Epithelial cell of proximal tubule (primary cell): ENCODE measurements around the gene ADAMTS16. TPM values are rescaled to one million over a fixed set of nuclear protein-coding genes. Genes with fewer than 3 reads are reported as not detected.

Experiments
- DNase-seq: peaks from one replicate; pipeline ENCODE4 v3.0.0-alpha.2; 2011; ENCODE audit warnings: low read depth
- H3K4me3 ChIP-seq: 2 replicates; pipeline ENCODE4 v1.5.1; 2011; ENCODE audit warnings: low read depth, mild to moderate bottlenecking, low read length
- total RNA-seq: library from RNA; depleted of rRNA; stranded (reverse); fragments of >200 nt; gene quantifications from 2 replicates; pipeline ENCODE4 v1.2.3, GENCODE V29; 2015
- TF ChIP-seq, protein P1 (sequence below): conservative IDR thresholded peaks from 2 replicates; pipeline ENCODE4 v1.5.1; 2012; ENCODE audit warnings: low read depth, mild to moderate bottlenecking, low read length

ADAMTS16 gene
- total RNA-seq, 1 donor from 2014 or later = under 0.01 TPM

DNA sequence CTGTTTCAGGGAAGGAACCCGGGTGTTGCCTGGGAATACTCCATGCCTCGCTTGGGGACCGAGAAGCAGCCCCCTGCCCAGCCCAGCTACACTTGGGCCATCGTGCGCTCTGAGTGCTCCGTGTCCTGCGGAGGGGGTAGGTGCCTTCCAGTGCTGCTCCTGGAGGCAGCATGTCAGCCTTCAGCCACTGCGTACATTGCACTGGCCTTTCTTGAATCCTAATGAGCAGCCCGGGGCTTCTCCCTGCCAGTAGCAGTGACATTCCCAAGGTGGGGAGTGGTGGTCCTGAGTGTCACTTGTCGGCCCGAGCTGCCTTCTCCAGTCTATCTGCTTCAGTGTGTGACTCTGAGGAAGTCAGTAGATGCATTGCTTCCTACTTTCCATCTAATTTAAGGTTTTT lies 101.9 kb downstream of the ADAMTS16 start:
- no peak overlapping the region for H3K4me3 ChIP-seq
- TF ChIP-seq, protein P1, sequence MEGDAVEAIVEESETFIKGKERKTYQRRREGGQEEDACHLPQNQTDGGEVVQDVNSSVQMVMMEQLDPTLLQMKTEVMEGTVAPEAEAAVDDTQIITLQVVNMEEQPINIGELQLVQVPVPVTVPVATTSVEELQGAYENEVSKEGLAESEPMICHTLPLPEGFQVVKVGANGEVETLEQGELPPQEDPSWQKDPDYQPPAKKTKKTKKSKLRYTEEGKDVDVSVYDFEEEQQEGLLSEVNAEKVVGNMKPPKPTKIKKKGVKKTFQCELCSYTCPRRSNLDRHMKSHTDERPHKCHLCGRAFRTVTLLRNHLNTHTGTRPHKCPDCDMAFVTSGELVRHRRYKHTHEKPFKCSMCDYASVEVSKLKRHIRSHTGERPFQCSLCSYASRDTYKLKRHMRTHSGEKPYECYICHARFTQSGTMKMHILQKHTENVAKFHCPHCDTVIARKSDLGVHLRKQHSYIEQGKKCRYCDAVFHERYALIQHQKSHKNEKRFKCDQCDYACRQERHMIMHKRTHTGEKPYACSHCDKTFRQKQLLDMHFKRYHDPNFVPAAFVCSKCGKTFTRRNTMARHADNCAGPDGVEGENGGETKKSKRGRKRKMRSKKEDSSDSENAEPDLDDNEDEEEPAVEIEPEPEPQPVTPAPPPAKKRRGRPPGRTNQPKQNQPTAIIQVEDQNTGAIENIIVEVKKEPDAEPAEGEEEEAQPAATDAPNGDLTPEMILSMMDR = no peak
- DNase-seq = no peak

DNA sequence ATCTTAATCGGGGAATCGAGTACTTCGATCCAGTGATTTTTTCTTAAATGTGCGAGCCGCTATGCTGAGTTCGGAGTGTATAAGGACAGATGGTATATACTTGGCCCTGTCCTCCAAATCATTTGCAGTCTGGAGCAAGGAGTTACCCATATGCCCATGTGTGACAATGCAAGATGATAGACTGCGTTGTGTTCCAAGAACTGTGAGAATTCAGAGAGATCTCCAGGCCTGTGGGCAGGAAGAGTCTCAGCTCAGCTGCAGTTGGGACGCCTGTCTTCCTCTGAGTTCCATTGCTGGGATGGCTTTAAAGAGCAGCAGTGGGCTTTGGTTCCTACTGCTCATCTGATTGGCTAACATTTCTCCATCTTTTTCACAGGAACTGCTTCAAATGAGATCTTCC lies 106.6 kb downstream of the ADAMTS16 start:
- TF ChIP-seq, protein P1 = no peak
- DNase-seq = no peak
- H3K4me3 ChIP-seq = no peak overlapping the region

DNA sequence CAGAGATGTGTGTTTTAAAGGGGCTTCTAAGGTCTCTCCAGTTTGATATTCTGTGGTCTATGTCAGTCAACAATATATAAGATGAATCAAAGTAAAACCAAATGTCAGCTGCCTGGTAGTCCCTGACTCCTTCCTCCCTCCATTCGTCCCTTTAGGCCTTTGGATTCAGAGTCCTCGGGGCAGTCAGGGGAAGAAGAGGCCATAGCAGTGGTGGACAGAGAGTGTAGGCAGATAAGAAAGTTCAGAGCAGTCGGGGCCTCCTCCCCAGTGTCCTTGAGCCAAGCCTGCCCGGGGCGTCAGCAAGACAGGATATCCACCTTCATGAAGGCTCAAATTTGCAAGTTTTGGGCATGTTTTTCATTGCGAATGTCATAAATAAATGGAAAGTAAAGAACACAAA lies 110.6 kb downstream of the ADAMTS16 start:
- DNase-seq = no peak
- TF ChIP-seq, protein P1 = no peak

DNA sequence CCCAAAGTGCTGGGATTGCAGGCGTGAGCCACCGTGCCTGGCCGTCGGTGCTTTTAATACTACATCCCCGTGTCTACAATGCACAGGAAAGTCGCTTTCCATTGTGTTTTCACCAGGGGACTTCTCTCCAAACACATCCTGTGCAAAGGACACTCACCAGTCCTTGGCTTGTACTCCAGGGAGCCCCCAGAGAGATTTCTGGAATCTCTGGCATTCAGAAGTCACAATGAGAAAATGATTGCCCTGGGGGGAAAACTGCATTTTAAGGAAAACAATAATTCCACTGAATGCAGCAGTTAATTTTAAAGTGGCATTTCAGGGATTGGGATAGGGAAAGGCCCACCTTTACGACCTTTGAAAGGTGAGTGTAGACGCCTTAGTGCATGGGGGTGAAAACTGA lies 112.0 kb downstream of the ADAMTS16 start:
- no peak overlapping the region for H3K4me3 ChIP-seq
- TF ChIP-seq, protein P1 = no peak
- DNase-seq = no peak

More for the DNA sequence above, 110.6 kb downstream of the ADAMTS16 start:
- no peak overlapping the region for H3K4me3 ChIP-seq

DNA sequence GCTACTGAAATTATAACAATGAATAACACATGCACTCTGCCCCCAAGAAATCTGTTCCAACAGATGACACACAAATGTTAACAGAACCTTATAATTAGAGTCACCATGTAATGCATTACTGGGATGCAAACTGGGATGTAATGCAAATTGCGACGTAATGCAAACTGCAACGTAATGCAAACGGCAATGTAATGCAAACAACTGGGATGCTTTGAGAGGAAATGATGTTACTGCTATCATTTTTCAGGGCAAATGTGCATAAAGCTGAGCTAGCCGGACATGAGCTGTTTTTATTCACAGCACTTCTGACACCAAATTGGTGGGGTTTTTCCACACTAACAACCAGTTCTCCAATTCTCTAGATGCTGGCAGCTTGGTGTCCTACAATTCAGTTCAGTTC lies 117.2 kb downstream of the ADAMTS16 start:
- no peak overlapping the region for H3K4me3 ChIP-seq
- TF ChIP-seq, protein P1 = no peak
- no peak for DNase-seq

DNA sequence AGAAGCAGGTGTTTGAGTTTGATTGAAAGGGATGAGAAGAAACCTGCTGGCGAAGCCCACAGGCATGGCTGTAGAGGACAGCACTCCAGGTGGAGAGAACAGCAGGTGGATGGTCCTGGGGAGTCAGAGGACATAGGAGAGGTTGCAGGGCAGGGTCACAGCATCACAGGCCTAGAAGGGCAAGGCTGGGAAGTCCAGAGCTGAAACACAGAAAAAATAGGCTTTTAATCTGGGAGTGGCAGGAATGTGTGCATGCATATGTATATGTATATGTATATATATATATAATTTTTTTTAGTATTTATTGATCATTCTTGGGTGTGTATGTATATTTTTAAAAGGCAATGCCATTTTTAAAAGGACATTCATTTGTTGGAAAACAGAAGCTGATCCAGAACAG lies 118.4 kb downstream of the ADAMTS16 start:
- TF ChIP-seq, protein P1 = no peak

DNA sequence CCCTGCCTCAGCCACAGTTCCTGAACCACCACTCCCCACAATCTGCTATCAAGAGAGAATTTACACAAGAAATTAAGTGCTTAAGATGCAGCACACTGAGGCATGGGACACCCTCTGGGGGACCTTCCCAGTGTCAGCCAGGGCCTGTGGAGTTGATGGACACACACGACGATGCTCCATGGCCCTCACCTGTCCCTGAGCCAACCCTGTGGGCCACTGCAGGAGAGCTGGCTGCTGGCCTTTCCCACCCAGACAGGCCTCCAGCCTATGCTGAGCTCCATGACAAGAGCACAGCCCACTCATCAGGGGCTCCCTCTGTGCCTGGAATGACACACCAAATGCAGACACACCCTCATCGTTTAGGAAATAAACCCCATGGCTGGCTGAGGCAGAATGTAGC lies 124.6 kb downstream of the ADAMTS16 start:
- TF ChIP-seq, protein P1 = no peak
- no peak for DNase-seq
- H3K4me3 ChIP-seq = no peak overlapping the region

More for the DNA sequence above, 118.4 kb downstream of the ADAMTS16 start:
- no peak for DNase-seq
- no peak overlapping the region for H3K4me3 ChIP-seq
